ENCODE data around the gene CD14.
"Not testable (repeated sequence)": the region's sequence is repeated elsewhere in the genome, so short reads cannot be mapped to it uniquely, and the experiment has no call there.

The CD14 gene
- total RNA-seq = 0 to 1.4 (median 0.47) reads per million in 4 donors

DNA sequence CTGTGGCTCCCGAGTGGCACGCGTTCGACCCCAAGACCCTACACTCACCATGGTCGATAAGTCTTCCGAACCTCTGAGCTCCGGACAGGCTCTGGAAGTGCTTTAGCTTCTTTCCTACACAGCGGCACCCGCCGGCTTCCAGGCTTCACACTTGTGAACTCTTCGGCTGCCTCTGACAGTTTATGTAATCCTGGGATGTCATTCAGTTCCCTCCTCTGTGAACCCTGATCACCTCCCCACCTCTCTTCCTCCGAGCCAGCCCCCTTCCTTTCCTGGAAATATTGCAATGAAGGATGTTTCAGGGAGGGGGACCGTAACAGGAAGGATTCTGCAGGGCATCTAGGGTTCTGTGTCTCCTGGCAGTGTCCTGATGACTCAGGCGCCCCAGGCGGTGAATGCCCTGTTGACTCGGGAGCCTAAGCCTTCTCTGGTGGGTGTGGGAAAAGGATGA, at the start of gene CD14:
Gene CD14 (minus strand): TSS at position 155 of the 451 bp plus-strand sequence. CDS start 104 bp downstream, at position 51.
- no peak for DNase-seq

DNA sequence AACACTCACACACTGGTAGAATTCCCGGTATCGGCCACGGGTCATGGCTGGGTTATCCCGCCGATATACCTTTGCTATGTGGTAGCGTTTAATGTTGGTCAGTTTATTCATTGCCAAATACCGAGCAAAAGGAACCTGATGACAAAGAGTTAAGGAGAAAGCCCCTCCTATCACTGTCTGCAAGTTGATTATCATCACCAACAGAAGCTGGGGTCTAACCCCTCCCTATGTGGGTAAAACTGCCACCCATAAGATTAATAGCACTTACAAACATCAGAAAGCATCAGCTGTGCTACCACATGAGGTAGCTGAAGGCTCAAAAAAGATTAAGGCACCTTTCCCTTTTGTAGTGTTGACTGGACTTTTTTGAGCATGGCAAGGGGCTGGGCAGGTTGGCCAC, 46.0 kb upstream of the CD14 start:
- DNase-seq = no peak

DNA sequence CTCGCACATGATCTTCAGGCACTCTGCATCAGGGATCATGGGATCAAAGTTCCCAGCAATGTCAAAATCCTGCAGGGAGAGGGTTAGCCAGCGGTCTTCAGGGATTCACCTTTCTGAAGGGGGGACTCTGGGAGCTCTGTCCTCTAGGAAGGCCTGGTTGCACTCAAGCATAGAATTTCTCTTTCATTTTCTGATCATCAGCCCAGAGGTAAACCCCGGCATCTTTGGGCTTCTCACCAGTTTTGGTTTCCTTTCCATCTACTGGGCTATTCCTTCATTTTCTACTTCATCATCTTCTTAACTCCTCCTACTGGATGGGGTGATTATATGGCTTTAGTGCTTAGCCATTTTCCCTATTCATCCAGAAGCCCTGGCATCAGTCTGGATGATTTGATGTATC, 45.0 kb upstream of the CD14 start:
- DNase-seq = no peak

DNA sequence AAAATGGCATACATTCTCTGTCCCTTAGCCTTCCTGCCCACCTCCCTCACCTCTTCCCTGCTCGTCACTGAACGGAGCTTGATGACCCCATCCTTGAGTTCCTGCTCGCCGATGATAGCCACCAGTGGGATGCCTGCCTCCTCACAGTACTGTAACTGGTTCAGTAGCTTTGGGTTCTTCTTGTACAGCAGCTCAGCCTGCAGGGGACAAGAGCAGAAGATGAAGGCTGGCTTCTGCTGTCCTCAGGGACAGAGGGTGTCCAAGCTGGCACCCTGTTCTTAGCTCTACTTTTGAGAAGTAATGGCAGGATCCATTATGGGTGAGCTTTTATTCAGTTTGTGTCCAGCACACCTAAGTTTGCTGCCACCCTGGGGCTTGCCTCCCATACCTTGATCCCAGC, 41.7 kb upstream of the CD14 start:
- no peak for DNase-seq

GRCh38 chr5:140674211-140674610, 41.2 kb upstream of the CD14 start:
- no peak for DNase-seq

DNA sequence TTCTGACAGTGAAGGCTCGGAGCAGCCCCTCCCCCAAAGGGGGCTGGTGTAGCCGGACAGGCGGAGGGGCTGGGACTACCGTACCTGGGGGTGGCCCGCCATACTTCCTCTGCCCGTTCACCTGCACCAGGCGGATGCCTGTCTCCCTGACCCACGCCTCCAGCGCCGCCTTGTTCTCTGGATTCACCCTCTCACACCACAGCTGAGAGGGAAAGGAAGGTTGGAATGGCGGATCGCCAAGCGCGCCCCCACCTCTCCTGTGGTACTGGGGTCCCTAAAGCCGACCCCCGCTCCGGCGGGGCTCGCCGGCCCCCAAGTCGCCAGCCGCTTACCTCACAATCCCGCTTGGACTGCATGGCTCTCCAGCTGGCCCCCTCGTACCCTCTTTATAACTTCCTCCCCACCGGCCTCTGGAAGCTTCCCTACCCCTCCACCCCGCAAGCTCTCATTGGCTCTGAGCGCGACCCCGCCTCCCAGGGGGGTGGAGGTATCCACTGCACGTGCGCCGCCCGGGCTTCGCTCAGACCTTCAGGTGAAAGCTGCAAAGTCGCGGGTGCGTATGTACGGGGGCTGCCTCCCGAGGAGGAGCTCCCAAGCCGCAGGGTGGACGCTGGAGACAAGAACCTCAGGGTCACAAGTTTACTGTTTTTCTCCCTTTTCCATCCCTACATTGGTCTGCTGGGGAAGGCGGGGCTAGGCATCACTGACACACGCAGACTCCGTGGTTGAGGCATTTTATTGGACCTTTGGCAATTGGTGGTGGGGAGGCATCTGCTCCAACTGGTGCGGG, 40.4 kb upstream of the CD14 start, which contains the start of gene DND1:
Gene DND1 (minus strand): TSS at position 390 of the 790 bp plus-strand sequence. CDS start 34 bp downstream, at position 356.
- DNase-seq = no peak

- DNase-seq = no peak
Observed at GRCh38 chr5:140672455-140673186, 39.6 kb upstream of the CD14 start.

DNA sequence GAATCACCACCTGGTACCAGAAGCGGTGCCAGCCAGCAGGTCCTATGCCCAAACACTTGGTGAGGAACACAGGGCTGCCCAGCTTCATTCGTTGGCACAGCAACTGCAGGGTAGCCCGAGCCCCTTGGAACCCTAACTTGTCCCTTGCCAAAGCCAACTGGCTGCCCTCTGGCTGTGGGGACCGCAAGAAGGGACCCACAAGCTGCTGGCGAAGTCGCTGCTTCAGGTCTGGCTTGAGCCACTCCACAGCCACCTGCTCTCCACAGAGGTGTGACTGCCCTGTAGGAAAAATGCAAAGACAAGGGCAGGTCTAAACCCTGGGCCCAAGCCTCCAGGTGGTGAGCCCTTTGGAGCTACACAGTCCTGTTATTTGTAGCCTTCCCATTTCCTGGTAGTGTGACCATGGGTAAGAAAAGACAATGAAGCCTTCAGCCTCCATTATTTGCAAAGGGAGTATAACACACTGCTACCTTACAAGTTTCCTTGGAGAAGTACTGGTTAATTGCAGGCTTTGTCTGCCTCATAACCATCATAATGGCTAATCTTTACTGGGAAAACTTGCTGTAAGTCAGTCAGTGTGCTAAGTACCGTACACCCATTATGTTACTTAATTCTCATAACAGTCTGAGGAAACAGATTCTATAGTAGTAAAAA, 38.6 kb upstream of the CD14 start:
- no peak for DNase-seq

DNA sequence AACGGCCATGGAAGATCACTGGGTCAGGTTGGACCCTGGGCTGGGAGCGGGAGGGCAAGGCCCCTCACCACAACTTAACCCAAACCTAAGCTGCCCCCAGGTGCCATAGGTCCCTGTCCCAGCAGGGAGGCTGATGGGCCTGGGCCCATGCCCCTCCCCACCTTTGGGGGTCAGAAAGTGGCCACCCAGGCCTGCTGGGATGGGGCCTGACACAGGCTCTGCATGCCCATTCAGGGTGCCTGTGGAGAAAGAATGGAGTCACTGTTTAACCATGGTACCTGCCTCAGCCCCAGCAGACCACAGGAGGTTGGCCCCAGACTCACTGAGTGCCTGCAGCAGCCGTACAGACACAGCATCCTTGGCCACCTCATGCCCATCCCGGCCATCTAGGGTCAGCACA, 38.1 kb upstream of the CD14 start:
- DNase-seq = not testable (repeated sequence)

- DNase-seq = peak; percentile 93 to 96 (median 95)
Observed at GRCh38 chr5:140664359-140665119, 31.6 kb upstream of the CD14 start, which contains the start of gene WDR55. TSS of gene WDR55 (plus strand) at chr5:140664904. CDS start at chr5:140664913, 9 bp downstream.

DNA sequence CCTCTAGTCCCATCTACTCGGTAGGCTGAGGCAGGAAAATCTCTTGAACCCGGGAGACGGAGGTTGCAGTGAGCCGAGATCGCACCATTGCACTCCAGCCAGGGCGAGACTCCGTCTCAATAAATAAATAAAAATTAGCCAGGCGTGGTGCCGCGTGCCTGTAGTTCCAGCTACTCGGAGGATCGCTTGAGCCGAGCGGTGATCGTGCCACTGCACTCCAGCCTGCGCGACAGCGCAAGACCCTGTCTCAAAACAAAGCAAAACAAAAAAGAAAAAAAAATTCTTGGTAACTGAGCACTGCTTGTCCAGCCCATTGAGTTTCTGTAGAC, 31.0 kb upstream of the CD14 start:
- DNase-seq = no peak

DNA sequence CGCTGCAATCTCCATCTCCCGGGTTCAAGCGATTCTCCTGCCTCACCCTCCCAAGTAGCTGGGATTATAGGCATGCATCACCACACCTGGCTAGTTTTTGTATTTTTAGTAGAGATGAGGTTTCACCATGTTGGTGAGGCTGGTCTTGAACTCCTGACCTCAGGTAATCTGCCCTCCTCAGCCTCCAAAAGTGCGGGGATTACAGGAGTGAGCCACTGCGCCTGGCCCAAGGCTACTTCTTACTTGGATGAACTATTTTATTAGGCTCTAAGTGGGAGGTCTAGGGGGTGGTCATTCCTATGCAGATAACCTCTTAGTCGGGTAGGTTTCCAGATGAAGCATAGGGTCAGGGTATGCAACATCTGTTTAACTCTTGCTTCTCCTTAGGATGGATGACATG, 27.4 kb upstream of the CD14 start:
- not testable (repeated sequence) for DNase-seq

GRCh38 chr5:140658870-140659269, 25.9 kb upstream of the CD14 start:
- DNase-seq = no peak

GRCh38 chr5:140647042-140647419, 14.1 kb upstream of the CD14 start:
- DNase-seq = no peak

- no peak for DNase-seq
Observed at GRCh38 chr5:140642718-140643117, 9.7 kb upstream of the CD14 start.

- no peak for DNase-seq
Observed at GRCh38 chr5:140641716-140642115, 8.7 kb upstream of the CD14 start.

DNA sequence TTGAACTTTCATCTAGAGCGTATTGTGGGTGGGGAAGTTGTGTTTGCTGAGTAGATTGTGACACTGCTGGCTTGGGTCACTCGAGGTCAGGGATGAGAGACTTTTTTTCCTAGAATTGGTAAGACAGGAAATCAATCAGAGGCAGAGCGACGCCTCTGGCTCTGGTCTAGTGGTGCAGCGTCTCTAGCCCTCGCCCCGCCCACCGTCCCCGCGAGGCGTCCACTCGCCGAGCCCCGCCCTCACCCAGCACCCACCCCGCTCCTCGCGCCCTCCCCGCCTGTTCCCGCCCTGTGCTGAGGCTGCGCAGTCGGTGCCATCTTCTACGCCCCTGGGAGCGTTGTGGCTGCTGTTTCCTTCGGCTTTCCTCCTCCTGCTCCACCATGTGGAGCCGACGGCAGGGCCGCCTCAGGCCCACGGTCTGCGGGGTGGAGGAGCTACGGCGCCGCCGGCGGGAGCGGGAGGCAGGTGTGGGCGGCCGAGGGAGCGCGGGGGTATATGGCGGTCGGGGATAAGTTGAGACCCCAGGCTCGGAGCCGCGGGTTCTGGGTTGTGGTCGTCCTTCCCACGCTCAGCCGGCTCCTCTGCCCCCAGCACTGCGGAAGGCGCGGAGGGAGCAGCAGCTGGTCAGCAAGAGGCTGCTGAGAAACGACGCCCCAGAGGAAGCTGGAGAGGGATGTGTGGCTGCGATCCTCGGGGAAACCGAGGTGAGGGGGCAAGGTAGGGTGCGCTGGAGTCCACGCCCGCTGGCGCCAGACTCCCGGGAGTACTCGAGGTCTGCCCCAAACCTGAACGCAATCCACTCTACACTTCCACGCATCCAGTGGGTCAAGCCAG, 6.4 kb upstream of the CD14 start, which contains the start of gene TMCO6:
Gene TMCO6 (plus strand): TSS at position 304 of the 834 bp plus-strand sequence. CDS start 77 bp downstream, at position 381.
- peak; percentile 96 to 98 (median 97) for DNase-seq

DNA sequence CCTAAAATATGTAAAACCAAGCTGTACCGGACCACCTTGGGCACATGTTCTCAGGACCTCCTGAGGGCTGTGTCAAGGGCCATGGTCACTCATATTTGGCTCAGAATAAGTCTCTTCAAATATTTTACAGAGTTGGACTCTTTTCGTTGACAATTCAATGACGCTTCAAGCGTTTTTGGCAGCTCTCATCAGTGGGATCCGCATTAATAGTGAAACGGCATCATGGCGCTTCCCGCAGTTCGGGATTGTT, 5.8 kb upstream of the CD14 start:
- not testable (repeated sequence) for DNase-seq

GRCh38 chr5:140637371-140638100, 4.6 kb upstream of the CD14 start:
- DNase-seq = no peak

DNA sequence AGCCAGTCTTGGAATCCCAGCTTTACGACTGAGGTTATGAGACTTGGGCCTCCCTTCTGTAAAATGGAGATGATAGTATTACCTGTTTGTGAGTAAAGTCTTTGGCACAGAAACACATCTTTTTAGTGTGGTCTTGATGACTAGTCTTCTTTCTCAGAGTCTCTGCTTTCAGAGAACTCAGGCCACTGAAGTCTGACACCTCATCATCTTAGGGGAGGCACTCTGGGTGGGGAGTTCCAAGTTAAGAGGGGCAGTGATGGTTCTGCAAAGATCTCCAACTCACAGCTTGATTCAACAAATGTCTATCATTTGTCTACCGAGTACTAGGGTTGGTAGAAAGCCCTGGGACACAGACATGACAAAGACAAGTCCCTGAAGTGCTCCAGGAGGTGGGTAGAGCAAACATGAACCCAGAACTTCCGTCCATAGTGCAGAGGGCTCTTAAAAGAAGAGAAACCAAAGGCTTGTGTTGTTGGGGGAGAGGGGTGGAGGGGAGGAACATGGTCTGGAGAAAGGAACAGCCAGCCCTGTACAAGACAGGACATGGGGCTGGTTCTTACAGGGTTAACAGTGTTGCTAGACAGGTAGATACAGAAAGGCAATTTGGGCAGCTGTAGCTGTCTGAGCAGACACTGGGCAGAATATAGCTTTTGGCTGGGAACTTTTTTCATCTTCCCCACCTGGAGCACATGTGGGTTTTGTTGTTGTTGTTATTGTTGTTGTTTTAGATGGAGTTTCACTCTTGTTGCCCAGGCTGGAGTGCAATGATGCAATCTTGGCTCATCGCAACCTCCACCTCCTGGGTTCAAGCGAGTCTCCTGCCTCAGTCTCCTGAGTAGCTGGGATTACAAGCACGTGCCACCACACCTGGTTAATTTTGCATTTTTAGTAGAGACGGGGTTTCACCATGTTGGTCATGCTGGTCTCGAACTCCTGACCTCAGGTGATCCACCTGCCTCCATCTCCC, 2.6 kb upstream of the CD14 start:
- DNase-seq = no peak

Data from T-helper 1 cell (primary cell).